HEK293T (cell line): ENCODE measurements around the gene NPS.

Source experiments
- CTBP1 ChIP-seq: fragments of 450-650 bp; IDR thresholded peaks from 2 replicates; pipeline ENCODE4 v1.6.1; 2016; ENCODE audit warnings: borderline replicate concordance
- ELF4 ChIP-seq: fragments of 450-650 bp; IDR thresholded peaks from 2 replicates; pipeline ENCODE4 v1.6.1; 2017; ENCODE audit warnings: antibody characterized with exemption
- FOXA1 ChIP-seq: fragments of 450-650 bp; IDR thresholded peaks from 2 replicates; pipeline ENCODE4 v1.6.1; 2016; ENCODE audit warnings: mild to moderate bottlenecking
- HDGF ChIP-seq: fragments of 450-650 bp; IDR thresholded peaks from 2 replicates; pipeline ENCODE4 v1.6.1; 2017; ENCODE audit warnings: antibody characterized with exemption, borderline replicate concordance
- NFRKB ChIP-seq: fragments of 450-650 bp; IDR thresholded peaks from 2 replicates; pipeline ENCODE4 v1.6.1; 2016; ENCODE audit warnings: mild to moderate bottlenecking, moderate library complexity
- PKNOX1 ChIP-seq: fragments of 450-650 bp; IDR thresholded peaks from 2 replicates; pipeline ENCODE4 v1.6.1; 2016
- SP1 ChIP-seq: fragments of 450-650 bp; IDR thresholded peaks from 2 replicates; pipeline ENCODE4 v1.6.1; 2017
- SUZ12 ChIP-seq: fragments of 450-650 bp; IDR thresholded peaks from 2 replicates; pipeline ENCODE4 v1.6.1; 2016; ENCODE audit warnings: mild to moderate bottlenecking

DNA sequence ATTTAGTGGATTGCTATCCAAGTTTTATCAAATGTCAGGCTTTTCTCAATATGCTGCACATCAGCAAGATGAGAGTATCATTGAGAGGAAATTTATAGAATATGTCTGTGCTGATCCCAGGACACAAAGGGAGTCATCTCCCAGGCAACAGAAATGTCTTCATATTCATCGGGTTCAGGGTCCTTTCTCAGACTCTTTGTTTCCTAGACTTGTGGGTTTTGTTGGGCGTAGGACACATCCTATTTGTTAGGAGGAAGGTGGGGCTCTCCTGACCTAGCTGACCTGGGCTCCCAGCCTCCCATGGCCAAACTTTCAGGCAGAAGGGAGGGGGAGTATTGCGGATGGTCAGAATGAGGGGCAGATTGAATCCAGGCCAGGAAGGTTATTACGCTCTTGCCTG, 22.9 kb upstream of the NPS start:
- TF ChIP-seq PKNOX1 (no peak), FOXA1 (no peak), NFRKB (no peak), SUZ12 (no peak), HDGF (no peak), CTBP1 (no peak), SP1 (no peak), ELF4 (no peak)
